Uterus (tissue), 2 donors: ENCODE results near the gene ARRDC1.

Experiments used
- POLR2A ChIP-seq, 2 donors: fragments of 450-650 bp; IDR thresholded peaks; one replicate each; pipeline ENCODE4 v1.6.1; 2016; ENCODE audit warnings: antibody characterized with exemption in 2 of 2, mild to moderate bottlenecking in 1 of 2, moderate library complexity in 1 of 2
- TF ChIP-seq, protein P1 (sequence below), 4 experiments: fragments of 200-600 bp in 2 of 4; fragments of 450-650 bp in 2 of 4; sonication (generic) in 2 of 4; IDR thresholded peaks; one replicate each; pipeline ENCODE4 v1.5.1; 2016 to 2019; ENCODE audit warnings: antibody characterized with exemption in 4 of 4, mild to moderate bottlenecking in 2 of 4, moderate library complexity in 1 of 4

DNA sequence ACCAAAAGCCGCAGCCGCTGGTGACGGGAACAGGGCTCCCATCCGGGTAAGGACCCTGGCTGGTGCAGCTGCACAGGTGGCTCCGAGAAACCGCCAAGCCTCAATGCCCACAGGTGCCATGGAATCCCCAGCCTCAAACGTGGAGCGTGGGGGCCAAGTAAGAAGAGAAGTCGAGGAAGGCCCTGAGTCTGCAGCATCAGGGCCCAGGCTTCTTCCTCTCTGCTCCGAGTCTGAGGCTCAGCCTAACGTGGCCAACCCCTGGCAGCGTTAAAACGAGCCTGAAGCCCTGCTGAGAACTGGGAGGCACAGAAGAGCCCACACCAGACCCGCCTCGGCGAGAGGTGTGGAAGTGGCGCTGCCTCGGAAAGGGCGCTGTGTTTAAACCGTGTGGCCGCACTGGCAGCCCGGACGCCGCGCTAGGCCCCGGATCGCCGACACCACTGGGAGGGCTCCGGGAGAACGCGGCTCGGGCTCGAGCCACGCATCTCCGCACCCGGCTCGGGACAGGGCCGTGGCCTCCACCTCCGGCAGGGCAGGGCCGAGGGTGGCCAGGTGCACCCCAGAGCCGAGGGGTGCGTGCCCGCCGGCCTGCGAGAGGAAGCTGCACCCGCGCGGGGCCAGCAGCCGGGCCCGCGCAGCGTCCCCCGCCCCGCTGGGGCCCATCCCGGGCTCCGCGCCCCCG is 15.9 kb upstream of the ARRDC1 start:
- TF ChIP-seq, protein P1, sequence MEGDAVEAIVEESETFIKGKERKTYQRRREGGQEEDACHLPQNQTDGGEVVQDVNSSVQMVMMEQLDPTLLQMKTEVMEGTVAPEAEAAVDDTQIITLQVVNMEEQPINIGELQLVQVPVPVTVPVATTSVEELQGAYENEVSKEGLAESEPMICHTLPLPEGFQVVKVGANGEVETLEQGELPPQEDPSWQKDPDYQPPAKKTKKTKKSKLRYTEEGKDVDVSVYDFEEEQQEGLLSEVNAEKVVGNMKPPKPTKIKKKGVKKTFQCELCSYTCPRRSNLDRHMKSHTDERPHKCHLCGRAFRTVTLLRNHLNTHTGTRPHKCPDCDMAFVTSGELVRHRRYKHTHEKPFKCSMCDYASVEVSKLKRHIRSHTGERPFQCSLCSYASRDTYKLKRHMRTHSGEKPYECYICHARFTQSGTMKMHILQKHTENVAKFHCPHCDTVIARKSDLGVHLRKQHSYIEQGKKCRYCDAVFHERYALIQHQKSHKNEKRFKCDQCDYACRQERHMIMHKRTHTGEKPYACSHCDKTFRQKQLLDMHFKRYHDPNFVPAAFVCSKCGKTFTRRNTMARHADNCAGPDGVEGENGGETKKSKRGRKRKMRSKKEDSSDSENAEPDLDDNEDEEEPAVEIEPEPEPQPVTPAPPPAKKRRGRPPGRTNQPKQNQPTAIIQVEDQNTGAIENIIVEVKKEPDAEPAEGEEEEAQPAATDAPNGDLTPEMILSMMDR (IDR thresholded peaks at IDR 0.05): no peak
- TF ChIP-seq POLR2A (IDR thresholded peaks at IDR 0.05): no peak
